Vein endothelial cell (primary cell): ENCODE results near the gene TRAPPC10. TPM values are rescaled to one million over a fixed set of nuclear protein-coding genes. Genes with fewer than 3 reads are reported as not detected.

Experiments
- small RNA-seq: library from RNA; depleted of rRNA; stranded (forward); fragments of <200 nt; gene quantifications from one replicate; pipeline ENCODE3, GENCODE V24; 2012
- total RNA-seq: library from RNA; depleted of rRNA; stranded (reverse); fragments of >200 nt; gene quantifications from 2 replicates; pipeline ENCODE4 v1.2.3, GENCODE V29; 2012

TRAPPC10 gene, protein sequence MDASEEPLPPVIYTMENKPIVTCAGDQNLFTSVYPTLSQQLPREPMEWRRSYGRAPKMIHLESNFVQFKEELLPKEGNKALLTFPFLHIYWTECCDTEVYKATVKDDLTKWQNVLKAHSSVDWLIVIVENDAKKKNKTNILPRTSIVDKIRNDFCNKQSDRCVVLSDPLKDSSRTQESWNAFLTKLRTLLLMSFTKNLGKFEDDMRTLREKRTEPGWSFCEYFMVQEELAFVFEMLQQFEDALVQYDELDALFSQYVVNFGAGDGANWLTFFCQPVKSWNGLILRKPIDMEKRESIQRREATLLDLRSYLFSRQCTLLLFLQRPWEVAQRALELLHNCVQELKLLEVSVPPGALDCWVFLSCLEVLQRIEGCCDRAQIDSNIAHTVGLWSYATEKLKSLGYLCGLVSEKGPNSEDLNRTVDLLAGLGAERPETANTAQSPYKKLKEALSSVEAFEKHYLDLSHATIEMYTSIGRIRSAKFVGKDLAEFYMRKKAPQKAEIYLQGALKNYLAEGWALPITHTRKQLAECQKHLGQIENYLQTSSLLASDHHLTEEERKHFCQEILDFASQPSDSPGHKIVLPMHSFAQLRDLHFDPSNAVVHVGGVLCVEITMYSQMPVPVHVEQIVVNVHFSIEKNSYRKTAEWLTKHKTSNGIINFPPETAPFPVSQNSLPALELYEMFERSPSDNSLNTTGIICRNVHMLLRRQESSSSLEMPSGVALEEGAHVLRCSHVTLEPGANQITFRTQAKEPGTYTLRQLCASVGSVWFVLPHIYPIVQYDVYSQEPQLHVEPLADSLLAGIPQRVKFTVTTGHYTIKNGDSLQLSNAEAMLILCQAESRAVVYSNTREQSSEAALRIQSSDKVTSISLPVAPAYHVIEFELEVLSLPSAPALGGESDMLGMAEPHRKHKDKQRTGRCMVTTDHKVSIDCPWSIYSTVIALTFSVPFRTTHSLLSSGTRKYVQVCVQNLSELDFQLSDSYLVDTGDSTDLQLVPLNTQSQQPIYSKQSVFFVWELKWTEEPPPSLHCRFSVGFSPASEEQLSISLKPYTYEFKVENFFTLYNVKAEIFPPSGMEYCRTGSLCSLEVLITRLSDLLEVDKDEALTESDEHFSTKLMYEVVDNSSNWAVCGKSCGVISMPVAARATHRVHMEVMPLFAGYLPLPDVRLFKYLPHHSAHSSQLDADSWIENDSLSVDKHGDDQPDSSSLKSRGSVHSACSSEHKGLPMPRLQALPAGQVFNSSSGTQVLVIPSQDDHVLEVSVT
- 30.8 and 31.7 TPM in 2 replicates for total RNA-seq

DNA sequence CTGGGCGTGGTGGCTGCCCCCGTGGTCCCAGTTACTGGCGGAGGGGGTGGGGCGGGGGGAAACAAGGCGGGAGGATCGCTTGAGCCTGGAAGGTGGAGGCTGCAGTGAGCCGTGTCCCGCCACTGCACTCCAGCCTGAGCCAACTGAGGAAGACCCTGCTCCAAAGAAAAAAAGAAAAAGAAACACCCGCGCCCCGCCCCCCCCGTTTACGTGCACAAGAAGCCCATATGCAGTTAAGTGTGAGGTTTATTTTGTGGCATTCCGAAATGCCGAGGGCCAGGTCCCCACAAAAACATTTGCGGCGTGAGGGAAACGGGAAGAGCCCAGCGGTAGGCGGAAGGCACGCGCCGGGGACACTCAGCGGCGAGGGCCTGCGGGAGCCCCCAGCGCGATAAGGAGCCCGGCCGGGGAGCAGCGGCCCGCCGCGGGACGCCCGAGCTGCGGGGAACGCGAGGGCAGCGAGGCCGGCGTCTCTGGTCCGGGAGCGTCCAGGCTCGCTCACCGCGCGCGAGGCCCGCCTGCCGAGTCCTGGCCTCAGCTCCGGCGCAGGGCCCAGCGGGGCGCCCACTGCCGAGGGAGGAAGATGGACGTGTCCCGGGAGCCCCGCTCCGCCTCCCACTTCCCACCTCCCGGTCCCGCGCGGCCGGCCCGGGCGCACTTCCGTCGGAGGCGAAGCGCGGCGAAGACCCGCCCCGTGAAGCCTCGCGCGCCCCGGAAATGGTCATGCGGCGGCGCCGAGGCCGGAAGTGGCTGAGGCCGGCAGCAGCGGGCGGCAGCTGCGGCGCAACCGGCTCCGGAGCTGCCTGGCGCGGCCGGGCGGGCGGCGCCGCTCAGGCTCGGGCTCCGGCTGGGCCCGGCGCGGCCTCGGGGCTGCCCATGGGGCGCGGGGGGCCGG lies at the start of gene TRAPPC10:
Gene TRAPPC10, plus strand, starts transcription at position 731 of the 895 bp plus-strand sequence. CDS start 185 bp downstream, outside the sequence.

DNA sequence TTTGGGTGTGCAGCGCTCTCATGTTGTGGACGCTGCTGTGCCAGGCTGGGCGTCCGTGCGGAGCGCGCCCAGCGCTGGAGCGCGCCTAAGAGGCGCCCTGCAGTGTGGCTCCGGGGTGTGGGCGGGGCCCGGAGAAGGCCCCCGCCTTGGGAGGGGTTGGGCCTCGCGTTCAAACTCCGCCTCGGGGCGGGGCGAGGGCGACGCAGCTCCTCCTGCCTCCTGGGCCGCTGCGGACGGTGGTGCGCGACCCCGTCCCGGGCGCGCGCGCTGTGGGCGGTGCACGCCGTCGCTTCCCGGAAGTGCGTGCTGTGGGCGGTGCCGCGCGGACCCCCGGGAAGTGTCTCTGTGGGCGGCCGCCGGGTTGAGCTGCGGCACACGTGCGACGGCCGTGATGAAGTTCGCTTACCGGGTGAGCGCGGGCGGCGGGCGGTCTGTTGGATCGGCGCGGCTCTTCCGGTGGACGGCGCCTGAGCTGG lies 95.0 kb downstream of the TRAPPC10 start, which contains the start of gene PWP2:
Gene PWP2, plus strand, starts transcription at position 374 of the 476 bp plus-strand sequence. Its CDS starts 18 bp downstream, at position 392.

Small RNA genes within 50 kb of the gene (small RNA-seq; reads per million reads assigned to genes)
- not detected for gene RNU6-1150P

Other genes with a start within 250 kb of the TRAPPC10 start
- gene CSTB, start 236.0 kb upstream of the TRAPPC10 start, total RNA-seq: 17.8 and 19.3 TPM in 2 replicates
- 21.9 and 37.4 TPM in 2 replicates for gene RRP1, start 222.7 kb upstream of the TRAPPC10 start, total RNA-seq
- gene AGPAT3, start 147.1 kb upstream of the TRAPPC10 start, total RNA-seq: 50.5 and 60.4 TPM in 2 replicates
- gene PWP2, start 95.1 kb downstream of the TRAPPC10 start, total RNA-seq: 4.9 and 26.2 TPM in 2 replicates
- 9.5 and 31.5 TPM in 2 replicates for gene GATD3, start 121.4 kb downstream of the TRAPPC10 start, total RNA-seq
- 3.0 and 3.6 TPM in 2 replicates for gene ICOSLG, start 228.6 kb downstream of the TRAPPC10 start, total RNA-seq
- not detected in 2 replicates for gene DNMT3L, start 249.6 kb downstream of the TRAPPC10 start, total RNA-seq